Endodermal cell (in vitro differentiated cells): Measurements from ENCODE around the gene SLC6A11. TPM values are rescaled to one million over a fixed set of nuclear protein-coding genes. Genes with fewer than 3 reads are reported as not detected.

Experiments
- DNase-seq: peaks from one replicate; pipeline ENCODE4 v3.0.0-alpha.2; 2017
- H3K27ac ChIP-seq: 2 replicates; pipeline ENCODE4 v1.5.1; 2013; ENCODE audit warnings: mild to moderate bottlenecking, low read depth, low read length, moderate library complexity
- H3K27me3 ChIP-seq: 2 replicates; pipeline ENCODE4 v1.6.1; 2013; ENCODE audit warnings: mild to moderate bottlenecking, low read length, moderate library complexity; ENCODE audit not compliant: insufficient read depth, control insufficient read depth, poor library complexity, severe bottlenecking
- H3K36me3 ChIP-seq: 2 replicates; pipeline ENCODE4 v1.7.0; 2013; ENCODE audit warnings: mild to moderate bottlenecking, low read length, moderate library complexity; ENCODE audit not compliant: control insufficient read depth, insufficient read depth
- H3K4me1 ChIP-seq: one replicate; pipeline ENCODE4 v1.7.0; 2013; ENCODE audit warnings: low read length; ENCODE audit not compliant: control insufficient read depth, insufficient read depth
- H3K4me3 ChIP-seq: 2 replicates; pipeline ENCODE4 v1.5.1; 2013; ENCODE audit warnings: mild to moderate bottlenecking, low read length, moderate library complexity
- H3K9ac ChIP-seq: 2 replicates; pipeline ENCODE4 v1.6.1; 2013; ENCODE audit warnings: mild to moderate bottlenecking, low read length, moderate library complexity; ENCODE audit not compliant: poor library complexity, severe bottlenecking; ENCODE audit errors: extremely low read depth
- H3K9me3 ChIP-seq: 2 replicates; pipeline ENCODE4 v1.6.1; 2013; ENCODE audit warnings: mild to moderate bottlenecking, low read length, moderate library complexity; ENCODE audit not compliant: control insufficient read depth
- H3K27ac Mint-ChIP-seq: 2 replicates; pipeline ENCODE4 v1.8.0; 2020; ENCODE audit warnings: mixed read lengths
- H3K27me3 Mint-ChIP-seq: 2 replicates; pipeline ENCODE4 v1.8.0; 2021; ENCODE audit warnings: mild to moderate bottlenecking, mixed read lengths; ENCODE audit not compliant: insufficient read depth
- H3K36me3 Mint-ChIP-seq: 2 replicates; pipeline ENCODE4 v1.8.0; 2020; ENCODE audit warnings: low read depth, mixed read lengths
- H3K4me1 Mint-ChIP-seq: 2 replicates; pipeline ENCODE4 v1.8.0; 2020; ENCODE audit warnings: mixed read lengths
- H3K4me3 Mint-ChIP-seq: 2 replicates; pipeline ENCODE4 v1.8.0; 2020; ENCODE audit warnings: mild to moderate bottlenecking, moderate library complexity, mixed read lengths
- H3K9me3 Mint-ChIP-seq: 2 replicates; pipeline ENCODE4 v1.8.0; 2020; ENCODE audit warnings: mild to moderate bottlenecking, mixed read lengths
- CTCF ChIP-seq: fragments of 200-600 bp; sonication (generic); conservative IDR thresholded peaks from 2 replicates; pipeline ENCODE4 v1.5.0; 2021; ENCODE audit warnings: antibody characterized with exemption, mild to moderate bottlenecking
- WGBS, 2 experiments: methylation state at CpG; one replicate each; pipeline versions ENCODE4 v1.1.5 to v1.1.7; 2013; ENCODE audit warnings: missing lambda C conversion rate in 2 of 2, mixed read lengths in 1 of 2; ENCODE audit not compliant: insufficient coverage in 1 of 2, insufficient read length in 1 of 2; 5-methylcytosine and 5-hydroxymethylcytosine counted together
- total RNA-seq, 2 donors: library from RNA; stranded (reverse); fragmentation: NEBNext Ultra II Directional in 1 of 2; extraction: Animal tissue kit (Norgen Biotek cat#: 25700) in 1 of 2; gene quantifications; 2 replicates in 1 of 2; 3 replicates in 1 of 2; pipeline ENCODE4 v1.2.1, GENCODE V29; 2021

The SLC6A11 gene
- total RNA-seq, 2 donors from 2014 or later: 0.27 to 0.73 TPM

- H3K4me1 ChIP-seq: no peaks in the 10 kb centered on the region
- H3K36me3 Mint-ChIP-seq: no peaks in the 10 kb centered on the region
- H3K9me3 Mint-ChIP-seq: no peaks in the 10 kb centered on the region
- no peaks in the 10 kb centered on the region for H3K9me3 ChIP-seq
- H3K36me3 ChIP-seq: no peaks in the 10 kb centered on the region
- H3K27ac ChIP-seq: no peak overlapping the region
- DNase-seq: no peak
- 83 to 92% methylated on average over 1 to 3 of the region's 3 CpGs for WGBS, 2 experiments
- no peaks in the 10 kb centered on the region for H3K27me3 ChIP-seq
- no peak overlapping the region for H3K9ac ChIP-seq
- no peak overlapping the region for H3K4me3 Mint-ChIP-seq
- no peak overlapping the region for H3K4me3 ChIP-seq
- no peak for TF ChIP-seq CTCF
- no peak overlapping the region for H3K27ac Mint-ChIP-seq
- H3K27me3 Mint-ChIP-seq: no peaks in the 10 kb centered on the region
- H3K4me1 Mint-ChIP-seq: no peaks in the 10 kb centered on the region
Observed at GRCh38 chr3:10833855-10834414, 17.9 kb downstream of the SLC6A11 start.

GRCh38 chr3:10834951-10835350 lies 18.9 kb downstream of the SLC6A11 start:
- Histone ChIP-seq H3K9me3 (no peaks in the 10 kb centered on the region), H3K4me3 (no peak overlapping the region), H3K36me3 (no peaks in the 10 kb centered on the region), H3K27me3 (no peaks in the 10 kb centered on the region), H3K9ac (no peak overlapping the region), H3K4me1 (no peaks in the 10 kb centered on the region), H3K27ac (no peak overlapping the region)
- WGBS, 2 experiments: 88 to 92% methylated on average over 8 to 10 of the region's 10 CpGs
- peaks cover 2% of the 10 kb centered on the region for H3K27me3 Mint-ChIP-seq
- H3K4me3 Mint-ChIP-seq: no peak overlapping the region
- no peaks in the 10 kb centered on the region for H3K4me1 Mint-ChIP-seq
- no peak for DNase-seq
- no peaks in the 10 kb centered on the region for H3K36me3 Mint-ChIP-seq
- TF ChIP-seq CTCF: no peak
- H3K9me3 Mint-ChIP-seq: no peaks in the 10 kb centered on the region
- H3K27ac Mint-ChIP-seq: no peak overlapping the region

GRCh38 chr3:10835406-10835805 lies 19.4 kb downstream of the SLC6A11 start:
- no peaks in the 10 kb centered on the region for H3K9me3 ChIP-seq
- H3K36me3 Mint-ChIP-seq: no peaks in the 10 kb centered on the region
- H3K27me3 ChIP-seq: no peaks in the 10 kb centered on the region
- H3K27ac ChIP-seq: no peak overlapping the region
- H3K4me3 Mint-ChIP-seq: no peak overlapping the region
- peak; percentile 71 for DNase-seq
- H3K9me3 Mint-ChIP-seq: no peaks in the 10 kb centered on the region
- no peak overlapping the region for H3K27ac Mint-ChIP-seq
- peaks cover 4% of the 10 kb centered on the region for H3K27me3 Mint-ChIP-seq
- no peak overlapping the region for H3K9ac ChIP-seq
- H3K36me3 ChIP-seq: no peaks in the 10 kb centered on the region
- H3K4me1 Mint-ChIP-seq: no peaks in the 10 kb centered on the region
- TF ChIP-seq CTCF: peak; percentile 49
- WGBS, 2 experiments: 73 to 78% methylated on average over 6 to 8 of the region's 8 CpGs
- no peaks in the 10 kb centered on the region for H3K4me1 ChIP-seq
- no peak overlapping the region for H3K4me3 ChIP-seq
